ENCODE data around the gene GDF7. TPM values are rescaled to one million over a fixed set of nuclear protein-coding genes. Genes with fewer than 3 reads are reported as not detected.

Gene GDF7
- polyA plus RNA-seq, 1 of the 3 experiments (the other 2 are of a cell fraction), result 0.02 TPM

DNA sequence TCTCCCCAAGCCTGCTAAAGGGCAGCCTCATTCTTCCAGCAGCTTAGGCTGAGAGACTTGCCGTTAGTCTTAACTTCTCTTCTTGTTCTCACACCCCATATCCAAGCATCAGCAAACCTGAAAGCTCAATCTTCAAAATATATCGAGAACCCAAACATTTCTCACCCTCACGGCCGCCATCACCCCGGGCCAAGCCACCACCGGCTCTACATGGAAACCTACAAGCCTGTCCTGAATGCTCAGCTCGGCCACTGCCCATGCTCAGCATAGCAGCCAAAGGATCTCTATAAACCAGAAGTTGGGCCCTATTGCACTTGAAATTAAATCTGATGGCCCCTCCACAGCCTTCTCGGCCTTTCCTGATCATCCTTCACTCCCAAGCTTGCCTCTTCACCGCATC, 18.1 kb upstream of the GDF7 start:
- CTCF ChIA-PET, result interaction anchor here (0.6 to 10.9 kb wide), 15 partner anchors 7 to 337 kb away, joined by 3 to 156 read pairs (median 9); no protein-coding TSS in a partner anchor
- Histone ChIP-seq H3K27me3 (ENCODE audit: insufficient read depth) (no peaks in the 10 kb centered on the region), H2AFZ (ENCODE audit: low read depth) (no peak overlapping the region), H3K27ac (ENCODE audit: low read depth in 2 of 2, low read length in 1 of 2) (no peak overlapping the region), H3K36me3 (replicated peaks in 1 of 2; ENCODE audit: control insufficient read depth in 1 of 2, insufficient read depth in 2 of 2, low read length in 1 of 2) (peaks cover 0 to 7% of the 10 kb centered on the region in 2 experiments), H3K79me2 (ENCODE audit: insufficient read depth) (no peaks in the 10 kb centered on the region), H3K9me3 (no peaks in the 10 kb centered on the region), H4K20me1 (ENCODE audit: insufficient read depth) (no peaks in the 10 kb centered on the region), H3K4me1 (ENCODE audit: control insufficient read depth in 1 of 2, insufficient read depth in 2 of 2, low read depth in 1 of 2, low read length in 1 of 2) (peaks cover 13 to 18% of the 10 kb centered on the region in 2 experiments; a peak in 2 of 4 replicates), H3K9me2 (no peaks in the 10 kb centered on the region), H3K4me3 (ENCODE audit: low read depth in 2 of 2, low read length in 1 of 2) (no peak overlapping the region), H3F3A (replicated peaks; ENCODE audit: insufficient read depth) (peaks cover 4% of the 10 kb centered on the region), H3K4me2 (0 out of 2 replicates have a peak overlapping the region, but pooled peaks have one; percentile 93), H3K9ac (no peak overlapping the region)
- POLR2A ChIA-PET, result interaction anchor here (5.9 kb wide), 1 partner anchor 201 kb away, joined by 40 read pairs; the partner anchor contains the start of gene RHOB
- DNase-seq, result no peak
- 96% methylated on average over 9 of the region's 9 CpGs for WGBS (ENCODE audit: low lambda C conversion rate)
- TF ChIP-seq PBX3 (IDR thresholded peaks at IDR 0.05) (no peak), SMC3 (IDR thresholded peaks at IDR 0.05; ENCODE audit: low read depth, low read length) (no peak), GATA2 (CRISPR knock-in tag; IDR thresholded peaks at IDR 0.05) (no peak), POLR2AphosphoS5 (IDR thresholded peaks at IDR 0.05; ENCODE audit: low read depth, low read length) (no peak), NRF1 (IDR thresholded peaks at IDR 0.05; ENCODE audit: low read depth, low read length) (no peak), RFX5 (IDR thresholded peaks at IDR 0.05; ENCODE audit: low read length) (no peak), FOXJ3 (CRISPR knock-in tag; IDR thresholded peaks at IDR 0.05) (no peak)
- TF ChIP-seq, protein P1, sequence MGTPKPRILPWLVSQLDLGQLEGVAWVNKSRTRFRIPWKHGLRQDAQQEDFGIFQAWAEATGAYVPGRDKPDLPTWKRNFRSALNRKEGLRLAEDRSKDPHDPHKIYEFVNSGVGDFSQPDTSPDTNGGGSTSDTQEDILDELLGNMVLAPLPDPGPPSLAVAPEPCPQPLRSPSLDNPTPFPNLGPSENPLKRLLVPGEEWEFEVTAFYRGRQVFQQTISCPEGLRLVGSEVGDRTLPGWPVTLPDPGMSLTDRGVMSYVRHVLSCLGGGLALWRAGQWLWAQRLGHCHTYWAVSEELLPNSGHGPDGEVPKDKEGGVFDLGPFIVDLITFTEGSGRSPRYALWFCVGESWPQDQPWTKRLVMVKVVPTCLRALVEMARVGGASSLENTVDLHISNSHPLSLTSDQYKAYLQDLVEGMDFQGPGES (IDR thresholded peaks at IDR 0.05; ENCODE audit: low read depth, low read length), result no peak

GRCh38 chr2:20649576-20649975, 17.4 kb upstream of the GDF7 start:
- Histone ChIP-seq H3K9ac (no peak overlapping the region), H3K9me2 (no peaks in the 10 kb centered on the region), H3K36me3 (replicated peaks in 1 of 2; ENCODE audit: control insufficient read depth in 1 of 2, insufficient read depth in 2 of 2, low read length in 1 of 2) (peaks cover 0 to 4% of the 10 kb centered on the region in 2 experiments), H3K4me1 (ENCODE audit: control insufficient read depth in 1 of 2, insufficient read depth in 2 of 2, low read depth in 1 of 2, low read length in 1 of 2) (peaks cover 13 to 18% of the 10 kb centered on the region in 2 experiments; a peak in 2 of 4 replicates), H3K79me2 (ENCODE audit: insufficient read depth) (no peaks in the 10 kb centered on the region), H2AFZ (ENCODE audit: low read depth) (no peak overlapping the region), H3K4me2 (peak overlapping the region; percentile 93), H3K27ac (ENCODE audit: low read depth in 2 of 2, low read length in 1 of 2) (no peak overlapping the region), H3K4me3 (ENCODE audit: low read depth in 2 of 2, low read length in 1 of 2) (no peak overlapping the region), H4K20me1 (ENCODE audit: insufficient read depth) (no peaks in the 10 kb centered on the region), H3K9me3 (no peaks in the 10 kb centered on the region), H3F3A (replicated peaks; ENCODE audit: insufficient read depth) (no peaks in the 10 kb centered on the region), H3K27me3 (ENCODE audit: insufficient read depth) (peaks cover 3% of the 10 kb centered on the region; the same call in 1 of the 2 replicates)
- WGBS (ENCODE audit: low lambda C conversion rate), result 94% methylated on average over 7 of the region's 11 CpGs
- ChIA-PET CTCF (interaction anchor here (0.8 to 10.9 kb wide), 23 partner anchors 8 to 314 kb away, joined by 3 to 156 read pairs (median 12); partner anchors contain the start of gene RHOB), POLR2A (interaction anchor here (5.9 kb wide), 1 partner anchor 202 kb away, joined by 40 read pairs; the partner anchor contains the start of gene RHOB)
- DNase-seq, result no peak
- no peak for TF ChIP-seq FOXM1 (IDR thresholded peaks at IDR 0.05; ENCODE audit: low read depth)
- TF ChIP-seq FOXJ3 (CRISPR knock-in tag; IDR thresholded peaks at IDR 0.05), result no peak
- no peak for TF ChIP-seq JUND (IDR thresholded peaks at IDR 0.05)
